Keratinocyte (primary cell): ENCODE measurements around the gene ZDHHC20.

Experiments used
- CTCF ChIP-seq, 3 experiments: IDR thresholded peaks in 1 of 3; conservative IDR thresholded peaks in 1 of 3; optimal IDR thresholded peaks in 1 of 3; 2 replicates in 2 of 3; 3 replicates in 1 of 3; pipeline versions ENCODE3 to v1.5.1; 2011; ENCODE audit warnings: low read length in 3 of 3, mild to moderate bottlenecking in 3 of 3, moderate library complexity in 2 of 3, control low read depth in 1 of 3, inconsistent platforms in 1 of 3; ENCODE audit not compliant: insufficient read depth in 2 of 3; ENCODE audit errors: extremely low read depth in 1 of 3
- EZH2 ChIP-seq: IDR thresholded peaks from one replicate; pipeline ENCODE4 v1.6.1; 2012; ENCODE audit warnings: inconsistent platforms, mild to moderate bottlenecking, low read length, moderate library complexity

- no peak for TF ChIP-seq CTCF (optimal IDR thresholded peaks at IDR 0.05 in 1 of 3, IDR thresholded peaks at IDR 0.05 in 1 of 3, conservative IDR thresholded peaks at IDR 0.05 in 1 of 3; ENCODE audit: extremely low read depth in 1 of 3, insufficient read depth in 2 of 3, low read length in 3 of 3)
- TF ChIP-seq EZH2 = no peak
Observed at GRCh38 chr13:21436582-21436981, 22.5 kb downstream of the ZDHHC20 start.
